SW 1271 (cell line): ENCODE results near the gene PCDHB1.
"Not testable (repeated sequence)": the region's sequence is repeated elsewhere in the genome, so short reads cannot be mapped to it uniquely, and the experiment has no call there.

Source experiments
- DNase-seq, 2 experiments: peaks; one replicate each; lab custom pipeline; 2025; lab: John Stamatoyannopoulos, UW

PCDHB1 gene

DNA sequence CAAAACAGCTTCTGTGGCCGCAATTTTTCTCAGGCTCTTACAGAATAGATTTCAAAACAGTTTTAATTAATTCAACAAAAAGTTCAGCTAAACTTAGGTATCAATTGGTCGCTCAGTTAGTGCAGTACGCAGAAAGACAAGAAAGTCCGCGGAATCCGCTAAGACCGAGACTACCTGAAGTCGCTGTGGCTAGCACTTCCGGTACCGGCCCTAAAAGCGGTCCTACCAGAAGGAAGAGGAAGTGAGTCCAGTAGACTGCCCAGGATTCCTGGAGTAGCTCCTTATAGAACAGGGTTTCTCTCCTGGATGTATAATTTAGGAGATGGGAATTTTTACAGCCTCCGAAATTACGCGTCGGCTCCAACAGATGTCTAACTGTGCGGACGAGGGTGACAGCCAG lies 26.7 kb downstream of the PCDHB1 start:
- DNase-seq = no peak

DNA sequence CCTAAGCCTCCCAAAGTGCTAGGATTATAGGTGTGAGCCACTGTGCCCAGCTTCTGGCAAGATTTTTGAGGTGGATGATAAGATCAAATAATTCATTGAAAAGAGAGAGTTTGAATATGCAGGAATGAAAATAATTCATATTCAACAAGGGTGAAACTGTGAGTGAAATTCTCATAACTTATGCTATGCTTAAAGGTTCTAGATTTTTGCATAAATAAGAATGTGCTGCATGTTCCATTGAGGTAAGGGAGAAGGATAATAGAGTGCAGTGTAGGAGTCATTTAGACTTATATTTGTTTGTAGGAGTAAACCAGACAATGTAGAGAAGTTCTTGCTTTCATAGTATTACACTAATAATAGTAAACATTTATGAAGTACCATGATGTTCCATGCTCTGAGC lies 31.1 kb downstream of the PCDHB1 start:
- no peak for DNase-seq

DNA sequence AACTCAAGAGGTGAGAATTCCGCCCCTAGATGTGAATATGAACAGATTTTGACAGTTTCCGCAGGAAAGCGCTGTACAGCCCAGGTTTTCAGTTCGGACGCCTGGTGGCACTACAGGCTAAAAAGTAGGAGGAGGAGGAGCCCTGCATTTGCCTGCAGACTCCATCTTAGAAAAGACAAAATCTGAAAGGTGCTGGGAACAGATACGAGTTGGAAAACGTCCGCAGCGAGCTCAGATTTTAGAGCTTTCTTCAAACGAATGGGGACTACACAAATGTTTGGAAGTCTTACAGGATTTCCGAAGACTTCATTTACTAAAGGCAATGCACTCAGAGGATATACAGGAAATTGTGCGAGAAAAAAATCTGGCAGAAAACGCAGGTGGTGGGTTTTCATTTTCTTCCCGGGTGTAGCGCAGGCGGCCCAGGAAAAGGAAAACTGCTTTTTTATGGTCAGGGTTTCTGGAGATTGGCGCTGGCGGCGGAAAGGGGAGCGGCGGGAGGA lies 33.4 kb downstream of the PCDHB1 start:
- DNase-seq = peak; percentile 48 to 78

DNA sequence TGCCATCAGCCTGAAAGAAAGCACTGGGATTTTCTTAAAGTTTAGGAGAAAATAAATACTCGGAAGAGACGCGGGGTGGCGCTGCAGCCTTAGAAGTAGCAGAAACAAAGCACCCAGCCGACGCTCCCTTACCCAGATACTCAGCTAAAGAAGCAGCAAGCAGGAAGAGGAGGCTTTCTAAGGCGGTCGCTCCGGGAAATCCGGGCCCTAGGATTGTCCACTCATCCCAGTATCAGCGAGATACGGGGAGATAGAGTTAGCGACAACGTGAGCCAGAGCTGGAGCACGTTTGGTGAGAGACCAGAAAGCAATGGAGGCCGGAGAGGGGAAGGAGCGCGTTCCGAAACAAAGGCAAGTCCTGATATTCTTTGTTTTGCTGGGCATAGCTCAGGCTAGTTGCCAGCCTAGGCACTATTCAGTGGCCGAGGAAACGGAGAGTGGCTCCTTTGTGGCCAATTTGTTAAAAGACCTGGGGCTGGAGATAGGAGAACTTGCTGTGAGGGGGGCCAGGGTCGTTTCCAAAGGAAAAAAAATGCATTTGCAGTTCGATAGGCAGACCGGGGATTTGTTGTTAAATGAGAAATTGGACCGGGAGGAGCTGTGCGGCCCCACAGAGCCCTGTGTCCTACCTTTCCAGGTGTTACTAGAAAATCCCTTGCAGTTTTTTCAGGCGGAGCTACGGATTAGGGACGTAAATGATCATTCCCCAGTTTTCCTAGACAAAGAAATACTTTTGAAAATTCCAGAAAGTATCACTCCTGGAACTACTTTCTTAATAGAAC lies 43.5 kb downstream of the PCDHB1 start, which contains the start of gene PCDHB2:
Gene PCDHB2, plus strand, starts transcription at position 135 of the 782 bp plus-strand sequence. Its CDS starts 176 bp downstream, at position 311.
- DNase-seq = no peak

DNA sequence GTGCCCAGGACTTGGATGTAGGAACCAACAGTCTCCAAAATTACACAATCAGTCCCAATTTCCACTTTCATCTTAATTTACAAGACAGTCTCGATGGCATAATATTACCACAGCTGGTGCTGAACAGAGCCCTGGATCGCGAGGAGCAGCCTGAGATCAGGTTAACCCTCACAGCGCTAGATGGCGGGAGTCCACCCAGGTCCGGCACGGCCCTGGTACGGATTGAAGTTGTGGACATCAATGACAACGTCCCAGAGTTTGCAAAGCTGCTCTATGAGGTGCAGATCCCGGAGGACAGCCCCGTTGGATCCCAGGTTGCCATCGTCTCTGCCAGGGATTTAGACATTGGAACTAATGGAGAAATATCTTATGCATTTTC lies 44.1 kb downstream of the PCDHB1 start:
- no peak for DNase-seq

DNA sequence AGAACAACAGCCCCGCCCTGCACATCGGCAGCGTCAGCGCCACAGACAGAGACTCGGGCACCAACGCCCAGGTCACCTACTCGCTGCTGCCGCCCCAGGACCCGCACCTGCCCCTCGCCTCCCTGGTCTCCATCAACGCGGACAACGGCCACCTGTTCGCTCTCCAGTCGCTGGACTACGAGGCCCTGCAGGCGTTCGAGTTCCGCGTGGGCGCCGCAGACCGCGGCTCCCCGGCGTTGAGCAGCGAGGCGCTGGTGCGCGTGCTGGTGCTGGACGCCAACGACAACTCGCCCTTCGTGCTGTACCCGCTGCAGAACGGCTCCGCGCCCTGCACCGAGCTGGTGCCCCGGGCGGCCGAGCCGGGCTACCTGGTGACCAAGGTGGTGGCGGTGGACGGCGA lies 45.0 kb downstream of the PCDHB1 start:
- DNase-seq = not testable (repeated sequence)

DNA sequence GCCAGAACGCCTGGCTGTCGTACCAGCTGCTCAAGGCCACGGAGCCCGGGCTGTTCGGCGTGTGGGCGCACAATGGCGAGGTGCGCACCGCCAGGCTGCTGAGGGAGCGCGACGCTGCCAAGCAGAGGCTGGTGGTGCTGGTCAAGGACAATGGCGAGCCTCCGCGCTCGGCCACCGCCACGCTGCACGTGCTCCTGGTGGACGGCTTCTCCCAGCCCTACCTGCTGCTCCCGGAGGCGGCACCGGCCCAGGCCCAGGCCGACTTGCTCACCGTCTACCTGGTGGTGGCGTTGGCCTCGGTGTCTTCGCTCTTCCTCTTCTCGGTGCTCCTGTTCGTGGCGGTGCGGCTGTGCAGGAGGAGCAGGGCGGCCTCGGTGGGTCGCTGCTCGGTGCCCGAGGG lies 45.4 kb downstream of the PCDHB1 start:
- not testable (repeated sequence) for DNase-seq

DNA sequence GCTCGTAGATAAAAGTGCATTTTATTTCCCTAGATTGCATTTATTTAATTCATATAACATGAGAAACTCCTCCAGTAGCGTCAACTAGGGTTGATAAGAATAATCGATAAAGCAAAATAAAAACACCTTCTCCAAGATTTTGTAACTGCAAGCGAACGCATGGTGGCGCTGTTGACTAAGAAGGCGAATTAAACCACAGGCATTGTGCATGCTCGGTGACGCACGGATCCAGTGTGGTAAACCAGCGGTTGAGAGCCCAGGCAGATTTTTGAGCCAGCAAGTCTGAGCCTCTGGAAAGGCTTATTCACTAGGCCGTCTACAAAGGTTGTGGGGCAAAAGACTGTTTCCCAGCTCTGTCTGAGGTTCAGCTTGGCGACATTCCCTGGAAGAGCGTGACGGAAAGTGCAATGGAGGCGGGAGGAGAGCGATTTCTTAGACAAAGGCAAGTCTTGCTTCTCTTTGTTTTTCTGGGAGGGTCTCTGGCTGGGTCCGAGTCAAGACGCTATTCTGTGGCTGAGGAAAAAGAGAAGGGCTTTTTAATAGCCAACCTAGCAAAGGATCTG lies 49.1 kb downstream of the PCDHB1 start, which contains the start of gene PCDHB3:
Gene PCDHB3, plus strand, starts transcription at position 231 of the 563 bp plus-strand sequence. Its CDS starts 177 bp downstream, at position 408.
- no peak for DNase-seq

DNA sequence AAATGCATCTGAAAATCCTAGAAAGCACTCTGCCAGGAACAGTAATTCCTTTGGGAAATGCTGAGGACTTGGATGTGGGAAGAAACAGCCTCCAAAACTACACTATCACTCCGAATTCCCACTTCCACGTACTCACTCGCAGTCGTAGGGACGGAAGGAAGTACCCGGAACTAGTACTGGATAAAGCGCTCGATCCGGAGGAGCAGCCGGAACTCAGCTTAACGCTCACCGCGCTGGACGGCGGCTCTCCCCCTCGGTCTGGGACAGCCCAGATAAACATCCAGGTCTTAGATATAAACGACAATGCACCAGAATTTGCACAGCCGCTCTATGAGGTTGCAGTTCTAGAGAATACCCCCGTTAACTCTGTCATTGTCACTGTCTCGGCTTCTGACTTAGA lies 49.9 kb downstream of the PCDHB1 start:
- no peak for DNase-seq

DNA sequence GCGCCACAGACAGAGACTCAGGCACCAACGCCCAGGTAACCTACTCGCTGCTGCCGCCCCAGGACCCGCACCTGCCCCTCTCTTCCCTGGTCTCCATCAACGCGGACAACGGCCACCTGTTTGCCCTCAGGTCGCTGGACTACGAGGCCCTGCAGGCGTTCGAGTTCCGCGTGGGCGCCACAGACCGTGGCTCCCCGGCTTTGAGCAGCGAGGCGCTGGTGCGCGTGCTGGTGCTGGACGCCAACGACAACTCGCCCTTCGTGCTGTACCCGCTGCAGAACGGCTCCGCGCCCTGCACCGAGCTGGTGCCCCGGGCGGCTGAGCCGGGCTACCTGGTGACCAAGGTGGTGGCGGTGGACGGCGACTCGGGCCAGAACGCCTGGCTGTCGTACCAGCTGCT lies 50.9 kb downstream of the PCDHB1 start:
- not testable (repeated sequence) for DNase-seq

DNA sequence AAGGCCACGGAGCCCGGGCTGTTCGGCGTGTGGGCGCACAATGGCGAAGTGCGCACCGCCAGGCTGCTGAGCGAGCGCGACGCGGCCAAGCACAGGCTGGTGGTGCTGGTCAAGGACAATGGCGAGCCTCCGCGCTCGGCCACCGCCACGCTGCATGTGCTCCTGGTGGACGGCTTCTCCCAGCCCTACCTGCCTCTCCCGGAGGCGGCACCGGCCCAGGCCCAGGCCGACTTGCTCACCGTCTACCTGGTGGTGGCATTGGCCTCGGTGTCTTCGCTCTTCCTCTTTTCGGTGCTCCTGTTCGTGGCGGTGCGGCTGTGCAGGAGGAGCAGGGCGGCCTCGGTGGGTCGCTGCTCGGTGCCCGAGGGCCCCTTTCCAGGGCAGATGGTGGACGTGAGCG lies 51.3 kb downstream of the PCDHB1 start:
- DNase-seq = not testable (repeated sequence)

DNA sequence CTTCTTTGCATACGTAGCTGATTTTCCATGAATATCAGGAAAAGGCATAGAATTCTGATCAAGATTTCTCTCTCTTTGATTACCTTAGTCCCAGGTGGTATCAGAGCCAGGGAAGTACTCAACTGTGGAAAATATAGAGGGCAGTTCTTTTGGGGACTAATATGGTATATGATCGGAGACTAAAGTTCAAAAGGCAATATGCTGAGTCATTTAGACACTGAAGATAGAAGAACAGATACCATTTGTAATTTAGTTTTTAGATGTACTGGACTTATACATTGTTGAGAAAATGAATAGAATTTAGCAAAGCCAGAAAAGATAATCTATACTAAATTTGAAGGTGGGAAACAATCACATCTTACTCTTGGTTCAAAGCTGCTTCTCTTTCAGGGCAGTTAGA lies 54.2 kb downstream of the PCDHB1 start:
- no peak for DNase-seq
